Uterus (tissue), 2 donors: ENCODE results near the gene MRPL22.

ENCODE experiments used
- CTCF ChIP-seq, 4 experiments: fragments of 200-600 bp in 2 of 4; fragments of 450-650 bp in 2 of 4; sonication (generic) in 2 of 4; IDR thresholded peaks; one replicate each; pipeline ENCODE4 v1.5.1; 2016 to 2019; ENCODE audit warnings: antibody characterized with exemption in 4 of 4, mild to moderate bottlenecking in 2 of 4, moderate library complexity in 1 of 4
- POLR2A ChIP-seq, 2 donors: fragments of 450-650 bp; IDR thresholded peaks; one replicate each; pipeline ENCODE4 v1.6.1; 2016; ENCODE audit warnings: antibody characterized with exemption in 2 of 2, mild to moderate bottlenecking in 1 of 2, moderate library complexity in 1 of 2

- TF ChIP-seq POLR2A (IDR thresholded peaks at IDR 0.05) = no peak
- TF ChIP-seq CTCF (IDR thresholded peaks at IDR 0.05) = no peak
These were observed 21.6 kb downstream of the MRPL22 start for GRCh38 chr5:154962494-154962893.
